Measurements from ENCODE around the gene ENTPD1. TPM values are rescaled to one million over a fixed set of nuclear protein-coding genes. Genes with fewer than 3 reads are reported as not detected.

Gene ENTPD1
- total RNA-seq, 2 experiments from 2014 or later, result 150 to 395 TPM

GRCh38 chr10:95809370-95810197, 53.6 kb downstream of the ENTPD1 start:
- H3K36me3 Mint-ChIP-seq, result peaks cover 60% of the 10 kb centered on the region
- peaks cover 1% of the 10 kb centered on the region for H3K9me3 Mint-ChIP-seq (ENCODE audit: low read depth)
- H3K4me1 Mint-ChIP-seq, result peaks cover 57% of the 10 kb centered on the region
- peaks cover 6% of the 10 kb centered on the region for H3K27me3 Mint-ChIP-seq
- CTCF ChIA-PET, result no interaction called here
- no peak overlapping the region for H3K4me3 Mint-ChIP-seq
- ATAC-seq, result no peak
- DNase-seq, result no peak
- no peak overlapping the region for H3K27ac Mint-ChIP-seq

- CTCF ChIA-PET, result no interaction called here
- H3K9me3 Mint-ChIP-seq (ENCODE audit: low read depth), result peaks cover 1% of the 10 kb centered on the region
- H3K27me3 Mint-ChIP-seq, result peaks cover 7% of the 10 kb centered on the region
- DNase-seq, result no peak
- no peak overlapping the region for H3K4me3 Mint-ChIP-seq
- H3K27ac Mint-ChIP-seq, result peak overlapping the region; percentile 2
- H3K4me1 Mint-ChIP-seq, result peaks cover 54% of the 10 kb centered on the region
- ATAC-seq, result no peak
- H3K36me3 Mint-ChIP-seq, result peaks cover 66% of the 10 kb centered on the region
Measured at GRCh38 chr10:95810198-95810976, 54.4 kb downstream of the ENTPD1 start.

- ATAC-seq (no peak), DNase-seq (no peak)
- Mint-ChIP-seq H3K4me3 (no peak overlapping the region), H3K9me3 (ENCODE audit: low read depth) (peaks cover 1% of the 10 kb centered on the region), H3K4me1 (peaks cover 41% of the 10 kb centered on the region), H3K36me3 (peaks cover 76% of the 10 kb centered on the region), H3K27me3 (peaks cover 3% of the 10 kb centered on the region), H3K27ac (no peak overlapping the region)
- CTCF ChIA-PET, result interaction anchor here (1.2 to 5.2 kb wide), 3 partner anchors 8 to 119 kb away, joined by 3 to 28 read pairs (median 3); partner anchors contain the start of gene TCTN3
Measured at GRCh38 chr10:95813054-95813685, 57.2 kb downstream of the ENTPD1 start.

- H3K27ac Mint-ChIP-seq, result no peak overlapping the region
Measured at GRCh38 chr10:95814011-95814727, 58.2 kb downstream of the ENTPD1 start.

GRCh38 chr10:95815133-95815532, 59.2 kb downstream of the ENTPD1 start:
- Mint-ChIP-seq H3K27me3 (peaks cover 3% of the 10 kb centered on the region), H3K9me3 (ENCODE audit: low read depth) (no peaks in the 10 kb centered on the region), H3K4me1 (peaks cover 59% of the 10 kb centered on the region), H3K36me3 (peaks cover 80% of the 10 kb centered on the region), H3K27ac (no peak overlapping the region), H3K4me3 (no peak overlapping the region)
- CTCF ChIA-PET, result interaction anchor here (5.2 kb wide), 1 partner anchor 121 kb away, joined by 28 read pairs; the partner anchor contains the start of gene TCTN3
- ATAC-seq, result no peak
- DNase-seq, result no peak

More at GRCh38 chr10:95814011-95814727, 58.2 kb downstream of the ENTPD1 start:
- no peak for ATAC-seq
- Mint-ChIP-seq H3K4me3 (no peak overlapping the region), H3K4me1 (peaks cover 50% of the 10 kb centered on the region), H3K9me3 (ENCODE audit: low read depth) (no peaks in the 10 kb centered on the region), H3K27me3 (peaks cover 3% of the 10 kb centered on the region), H3K36me3 (peaks cover 75% of the 10 kb centered on the region)
- CTCF ChIA-PET, result interaction anchor here (5.2 kb wide), 1 partner anchor 120 kb away, joined by 28 read pairs; the partner anchor contains the start of gene TCTN3
- DNase-seq, result no peak

GRCh38 chr10:95815701-95816240, 59.8 kb downstream of the ENTPD1 start:
- H3K4me3 Mint-ChIP-seq, result no peak overlapping the region
- H3K27me3 Mint-ChIP-seq, result peaks cover 3% of the 10 kb centered on the region
- H3K9me3 Mint-ChIP-seq (ENCODE audit: low read depth), result no peaks in the 10 kb centered on the region
- DNase-seq, result no peak
- ATAC-seq, result no peak
- CTCF ChIA-PET, result interaction anchor here (5.2 kb wide), 1 partner anchor 121 kb away, joined by 28 read pairs; the partner anchor contains the start of gene TCTN3
- peaks cover 81% of the 10 kb centered on the region for H3K36me3 Mint-ChIP-seq
- H3K4me1 Mint-ChIP-seq, result peaks cover 61% of the 10 kb centered on the region
- no peak overlapping the region for H3K27ac Mint-ChIP-seq

GRCh38 chr10:95818010-95818409, 62.0 kb downstream of the ENTPD1 start:
- Mint-ChIP-seq H3K36me3 (peaks cover 81% of the 10 kb centered on the region), H3K9me3 (ENCODE audit: low read depth) (no peaks in the 10 kb centered on the region), H3K27me3 (peaks cover 3% of the 10 kb centered on the region), H3K4me3 (no peak overlapping the region), H3K27ac (no peak overlapping the region), H3K4me1 (peaks cover 66% of the 10 kb centered on the region)
- no peak for DNase-seq
- no peak for ATAC-seq
- CTCF ChIA-PET, result interaction anchor here (0.8 to 5.2 kb wide), 2 partner anchors 24 to 124 kb away, joined by 3 to 28 read pairs; partner anchors contain the start of gene TCTN3

GRCh38 chr10:95818668-95819067, 62.7 kb downstream of the ENTPD1 start:
- Mint-ChIP-seq H3K9me3 (ENCODE audit: low read depth) (no peaks in the 10 kb centered on the region), H3K27ac (peak overlapping the region; percentile 1), H3K36me3 (peaks cover 84% of the 10 kb centered on the region), H3K4me3 (no peak overlapping the region), H3K4me1 (peaks cover 67% of the 10 kb centered on the region), H3K27me3 (peaks cover 3% of the 10 kb centered on the region)
- ATAC-seq (peak; percentile 18), DNase-seq (no peak)
- CTCF ChIA-PET, result interaction anchor here (1.9 to 5.2 kb wide), 2 partner anchors 124 to 125 kb away, joined by 7 to 28 read pairs; partner anchors contain the start of gene TCTN3

GRCh38 chr10:95819620-95820329, 63.8 kb downstream of the ENTPD1 start:
- H3K27me3 Mint-ChIP-seq, result peaks cover 3% of the 10 kb centered on the region
- no peak overlapping the region for H3K4me3 Mint-ChIP-seq
- peak overlapping the region; percentile 8 for H3K27ac Mint-ChIP-seq
- CTCF ChIA-PET, result interaction anchor here (1.9 to 3.6 kb wide), 2 partner anchors 21 to 126 kb away, joined by 7 to 13 read pairs; partner anchors contain the start of gene TCTN3
- ATAC-seq, result peak; percentile 60
- DNase-seq, result no peak
- peaks cover 82% of the 10 kb centered on the region for H3K36me3 Mint-ChIP-seq
- H3K9me3 Mint-ChIP-seq (ENCODE audit: low read depth), result no peaks in the 10 kb centered on the region
- H3K4me1 Mint-ChIP-seq, result peaks cover 60% of the 10 kb centered on the region

- CTCF ChIA-PET, result interaction anchor here (1.3 to 3.6 kb wide), 3 partner anchors 9 to 127 kb away, joined by 4 to 13 read pairs (median 7); partner anchors contain the start of gene TCTN3
- H3K9me3 Mint-ChIP-seq (ENCODE audit: low read depth), result no peaks in the 10 kb centered on the region
- DNase-seq, result no peak
- H3K4me1 Mint-ChIP-seq, result peaks cover 58% of the 10 kb centered on the region
- no peak for ATAC-seq
- H3K4me3 Mint-ChIP-seq, result no peak overlapping the region
- H3K27ac Mint-ChIP-seq, result peak overlapping the region; percentile 54
- peaks cover 78% of the 10 kb centered on the region for H3K36me3 Mint-ChIP-seq
- H3K27me3 Mint-ChIP-seq, result no peaks in the 10 kb centered on the region
Measured at GRCh38 chr10:95820363-95820762, 64.4 kb downstream of the ENTPD1 start.

- Mint-ChIP-seq H3K36me3 (peaks cover 70% of the 10 kb centered on the region), H3K4me1 (peaks cover 57% of the 10 kb centered on the region), H3K27me3 (no peaks in the 10 kb centered on the region), H3K27ac (peak overlapping the region; percentile 92), H3K4me3 (no peak overlapping the region), H3K9me3 (ENCODE audit: low read depth) (no peaks in the 10 kb centered on the region)
- peak; percentile 37 for ATAC-seq
- no peak for DNase-seq
- CTCF ChIA-PET, result interaction anchor here (0.7 to 3.6 kb wide), 11 partner anchors 8 to 128 kb away, joined by 3 to 13 read pairs (median 4); partner anchors contain the start of gene TCTN3
Measured at GRCh38 chr10:95821720-95822119, 65.8 kb downstream of the ENTPD1 start.

Data from activated CD8-positive, alpha-beta memory T cell treated with anti-CD3 and anti-CD28 coated beads, Interleukin-2, amount 10 ng/mL, durations not matched to agents 7 days and 5 days (primary cell).